CD4-positive, CD25-positive, alpha-beta regulatory T cell (primary cell): ENCODE measurements around the gene PLCE1. TPM values are rescaled to one million over a fixed set of nuclear protein-coding genes. Genes with fewer than 3 reads are reported as not detected.
A peak's percentile ranks its signal among the peaks of the same experiment; 100 is the strongest.
"Not testable (repeated sequence)": the region's sequence is repeated elsewhere in the genome, so short reads cannot be mapped to it uniquely, and the experiment has no call there.

ENCODE experiments used
- ATAC-seq, 2 donors: fragments of 150-1000 bp; cut with Tn5 transposase; one replicate each; pipeline ENCODE4 v1.10.0; 2021; ENCODE audit warnings: low read depth in 2 of 2, moderate number of reproducible peaks in 2 of 2, moderate library complexity in 1 of 2
- DNase-seq, 3 donors: peaks; one replicate each; pipeline versions ENCODE4 v3.0.0 to v3.0.0-alpha.2; 2012 to 2022; ENCODE audit warnings: mixed read lengths in 1 of 3
- H3K27ac ChIP-seq: one replicate; pipeline ENCODE4 v1.7.0; 2013; ENCODE audit warnings: mild to moderate bottlenecking, low read length; ENCODE audit not compliant: insufficient read depth, poor library complexity, severe bottlenecking
- H3K27me3 ChIP-seq: one replicate; pipeline ENCODE4 v1.7.0; 2013; ENCODE audit warnings: low read length; ENCODE audit not compliant: control insufficient read depth, insufficient read depth
- H3K36me3 ChIP-seq: one replicate; pipeline ENCODE4 v1.7.0; 2013; ENCODE audit warnings: mild to moderate bottlenecking, low read length, moderate library complexity; ENCODE audit not compliant: control insufficient read depth, insufficient read depth
- H3K4me1 ChIP-seq: 2 replicates; pipeline ENCODE4 v1.7.0; 2013; ENCODE audit warnings: mild to moderate bottlenecking, low read length; ENCODE audit not compliant: insufficient read depth, control insufficient read depth, poor library complexity, severe bottlenecking
- H3K4me3 ChIP-seq: one replicate; pipeline ENCODE4 v1.7.0; 2013; ENCODE audit warnings: low read depth, mild to moderate bottlenecking, low read length, moderate library complexity
- H3K9me3 ChIP-seq, 2 experiments: 1 replicate in 1 of 2; 2 replicates in 1 of 2; pipeline ENCODE4 v1.7.0; 2013; ENCODE audit warnings: low read length in 2 of 2, mild to moderate bottlenecking in 1 of 2, moderate library complexity in 1 of 2; ENCODE audit not compliant: control insufficient read depth in 2 of 2
- H3K27ac Mint-ChIP-seq, 3 donors: one replicate each; pipeline ENCODE4 v1.8.0; 2020 to 2022; ENCODE audit warnings: mild to moderate bottlenecking in 3 of 3, mixed read lengths in 3 of 3, moderate library complexity in 2 of 3
- H3K27me3 Mint-ChIP-seq: one replicate; pipeline ENCODE4 v1.8.0; 2022; ENCODE audit warnings: mild to moderate bottlenecking, mixed read lengths
- H3K36me3 Mint-ChIP-seq: one replicate; pipeline ENCODE4 v1.8.0; 2020; ENCODE audit warnings: mixed read lengths
- H3K4me1 Mint-ChIP-seq, 4 donors: one replicate each; pipeline ENCODE4 v1.8.0; 2020 to 2022; ENCODE audit warnings: mixed read lengths in 4 of 4, mild to moderate bottlenecking in 1 of 4
- H3K4me3 Mint-ChIP-seq, 4 donors: one replicate each; pipeline ENCODE4 v1.8.0; 2020 to 2022; ENCODE audit warnings: mild to moderate bottlenecking in 4 of 4, mixed read lengths in 4 of 4, moderate library complexity in 3 of 4
- H3K9me3 Mint-ChIP-seq, 7 donors: one replicate each; pipeline ENCODE4 v1.8.0; 2020 to 2022; ENCODE audit warnings: mixed read lengths in 7 of 7, mild to moderate bottlenecking in 3 of 7, moderate library complexity in 2 of 7
- polyA plus RNA-seq, 4 donors: library from polyadenylated mRNA; unstranded; fragments of 300-500 nt; fragmentation: Illumina TruSeq; gene quantifications; one replicate each; pipeline ENCODE4 v1.2.3, GENCODE V29; 2021
- total RNA-seq: library from RNA; stranded (reverse); gene quantifications from one replicate; pipeline ENCODE4 v1.2.3, GENCODE V29; 2022

Gene PLCE1
- total and polyA plus RNA-seq, 5 donors from 2014 or later, result 0.05 to 0.17 (median 0.09) TPM; not detected in 1

- H3K27me3 ChIP-seq, H3K36me3 ChIP-seq, H3K4me1 ChIP-seq, DNase-seq, H3K9me3 ChIP-seq, H3K27me3 Mint-ChIP-seq, H3K4me3 Mint-ChIP-seq, H3K4me3 ChIP-seq, H3K9me3 Mint-ChIP-seq, ATAC-seq, H3K27ac ChIP-seq, H3K4me1 Mint-ChIP-seq: not testable (repeated sequence)
- Mint-ChIP-seq H3K36me3 (peaks cover 15% of the 10 kb centered on the region), H3K27ac (peak overlapping the region in 1 of 3 donors; percentile 39)
Measured at GRCh38 chr10:93960988-93961387, 32.7 kb upstream of the PLCE1 start.

- H3K9me3 ChIP-seq, result no peaks in the 10 kb centered on the region
- no peaks in the 10 kb centered on the region for H3K36me3 ChIP-seq
- Mint-ChIP-seq H3K4me1 (no peaks in the 10 kb centered on the region), H3K27ac (no peak overlapping the region), H3K4me3 (no peak overlapping the region), H3K9me3 (no peaks in the 10 kb centered on the region), H3K36me3 (peaks cover 15% of the 10 kb centered on the region), H3K27me3 (no peaks in the 10 kb centered on the region)
- H3K4me3 ChIP-seq, result no peak overlapping the region
- no peak overlapping the region for H3K27ac ChIP-seq
- no peaks in the 10 kb centered on the region for H3K4me1 ChIP-seq
- ATAC-seq (no peak), DNase-seq (no peak)
- no peaks in the 10 kb centered on the region for H3K27me3 ChIP-seq
Measured at GRCh38 chr10:93962973-93963372, 30.8 kb upstream of the PLCE1 start.

GRCh38 chr10:93963434-93963833 lies 30.3 kb upstream of the PLCE1 start:
- Histone ChIP-seq H3K4me3 (no peak overlapping the region), H3K4me1 (no peaks in the 10 kb centered on the region), H3K27me3 (no peaks in the 10 kb centered on the region), H3K36me3 (no peaks in the 10 kb centered on the region), H3K9me3 (no peaks in the 10 kb centered on the region), H3K27ac (no peak overlapping the region)
- DNase-seq (no peak), ATAC-seq (no peak)
- H3K4me3 Mint-ChIP-seq, result no peak overlapping the region
- H3K4me1 Mint-ChIP-seq, result no peaks in the 10 kb centered on the region
- no peak overlapping the region for H3K27ac Mint-ChIP-seq
- H3K9me3 Mint-ChIP-seq, result no peaks in the 10 kb centered on the region
- H3K36me3 Mint-ChIP-seq, result peaks cover 15% of the 10 kb centered on the region
- H3K27me3 Mint-ChIP-seq, result no peaks in the 10 kb centered on the region

- H3K4me1 ChIP-seq, result no peaks in the 10 kb centered on the region
- Mint-ChIP-seq H3K27ac (no peak overlapping the region), H3K9me3 (peaks cover 0 to 2% (median 0%) of the 10 kb centered on the region in 7 donors), H3K36me3 (no peaks in the 10 kb centered on the region), H3K27me3 (no peaks in the 10 kb centered on the region), H3K4me3 (no peak overlapping the region), H3K4me1 (no peaks in the 10 kb centered on the region)
- DNase-seq, result no peak
- H3K27ac ChIP-seq, result no peak overlapping the region
- no peaks in the 10 kb centered on the region for H3K36me3 ChIP-seq
- ATAC-seq, result no peak
- H3K4me3 ChIP-seq, result no peak overlapping the region
- H3K27me3 ChIP-seq, result no peaks in the 10 kb centered on the region
- no peaks in the 10 kb centered on the region for H3K9me3 ChIP-seq
Measured at GRCh38 chr10:93965911-93966310, 27.8 kb upstream of the PLCE1 start.

- H3K27ac Mint-ChIP-seq, result no peak overlapping the region
- no peaks in the 10 kb centered on the region for H3K4me1 Mint-ChIP-seq
- H3K4me3 Mint-ChIP-seq, result no peak overlapping the region
- H3K36me3 Mint-ChIP-seq, result no peaks in the 10 kb centered on the region
- ATAC-seq, result no peak
- Histone ChIP-seq H3K9me3 (no peaks in the 10 kb centered on the region), H3K4me3 (no peak overlapping the region), H3K27ac (no peak overlapping the region), H3K4me1 (no peaks in the 10 kb centered on the region), H3K27me3 (no peaks in the 10 kb centered on the region), H3K36me3 (no peaks in the 10 kb centered on the region)
- peaks cover 0 to 2% (median 0%) of the 10 kb centered on the region in 7 donors for H3K9me3 Mint-ChIP-seq
- peaks cover 5% of the 10 kb centered on the region for H3K27me3 Mint-ChIP-seq
- DNase-seq, result no peak
Measured at GRCh38 chr10:93967756-93968155, 26.0 kb upstream of the PLCE1 start.

GRCh38 chr10:93968540-93968945 lies 25.2 kb upstream of the PLCE1 start:
- Histone ChIP-seq H3K27ac (no peak overlapping the region), H3K9me3 (no peaks in the 10 kb centered on the region)
- no peaks in the 10 kb centered on the region for H3K36me3 Mint-ChIP-seq

GRCh38 chr10:93970433-93971010 lies 23.2 kb upstream of the PLCE1 start:
- not testable (repeated sequence) for H3K27me3 Mint-ChIP-seq, H3K9me3 Mint-ChIP-seq

More at GRCh38 chr10:93968540-93968945, 25.2 kb upstream of the PLCE1 start:
- DNase-seq (no peak), ATAC-seq (no peak)
- Mint-ChIP-seq H3K27me3 (peaks cover 7% of the 10 kb centered on the region), H3K4me3 (peak overlapping the region in 1 of 4 donors; percentile 68), H3K27ac (no peak overlapping the region), H3K9me3 (peaks cover 0 to 2% (median 0%) of the 10 kb centered on the region in 7 donors), H3K4me1 (no peaks in the 10 kb centered on the region)
- H3K36me3 ChIP-seq, result no peaks in the 10 kb centered on the region
- H3K27me3 ChIP-seq, result no peaks in the 10 kb centered on the region
- no peaks in the 10 kb centered on the region for H3K4me1 ChIP-seq
- no peak overlapping the region for H3K4me3 ChIP-seq

GRCh38 chr10:93973748-93974445 lies 19.8 kb upstream of the PLCE1 start:
- H3K4me1 ChIP-seq, result no peaks in the 10 kb centered on the region
- H3K9me3 ChIP-seq, result no peaks in the 10 kb centered on the region
- H3K4me1 Mint-ChIP-seq, result no peaks in the 10 kb centered on the region
- H3K27ac ChIP-seq, result no peak overlapping the region
- peaks cover 11% of the 10 kb centered on the region for H3K27me3 Mint-ChIP-seq
- no peaks in the 10 kb centered on the region for H3K27me3 ChIP-seq
- H3K36me3 Mint-ChIP-seq, result no peaks in the 10 kb centered on the region
- no peaks in the 10 kb centered on the region for H3K36me3 ChIP-seq
- H3K27ac Mint-ChIP-seq, result no peak overlapping the region
- no peak for DNase-seq
- H3K4me3 ChIP-seq, result no peak overlapping the region
- no peak overlapping the region for H3K4me3 Mint-ChIP-seq
- no peak for ATAC-seq
- peaks cover 0 to 1% (median 0%) of the 10 kb centered on the region in 7 donors for H3K9me3 Mint-ChIP-seq

More at GRCh38 chr10:93970433-93971010, 23.2 kb upstream of the PLCE1 start:
- not testable (repeated sequence) for H3K4me3 ChIP-seq, H3K4me1 ChIP-seq, H3K4me1 Mint-ChIP-seq, H3K27ac Mint-ChIP-seq, H3K9me3 ChIP-seq, H3K27me3 ChIP-seq, ATAC-seq, DNase-seq, H3K36me3 ChIP-seq, H3K4me3 Mint-ChIP-seq, H3K27ac ChIP-seq, H3K36me3 Mint-ChIP-seq
